Bronchial epithelial cell (primary cell): Measurements from ENCODE around the gene COA5. TPM values are rescaled to one million over a fixed set of nuclear protein-coding genes. Genes with fewer than 3 reads are reported as not detected.

Source experiments
- DNase-seq: peaks from one replicate; pipeline ENCODE4 v3.0.0-alpha.2; 2010; ENCODE audit warnings: low read depth
- FAIRE-seq: peaks from 2 replicates; lab custom pipeline; 2011; peaks lifted over from hg19 to GRCh38; lab: Jason Lieb, UNC
- H3K27me3 ChIP-seq: 2 replicates; pipeline ENCODE4 v1.5.1; 2011; ENCODE audit warnings: low read length; ENCODE audit not compliant: control insufficient read depth, insufficient read depth
- H3K36me3 ChIP-seq: 2 replicates; pipeline ENCODE4 v1.5.1; 2011; ENCODE audit warnings: low read length; ENCODE audit not compliant: control insufficient read depth, insufficient read depth
- H3K4me3 ChIP-seq: 2 replicates; pipeline ENCODE4 v1.5.1; 2011; ENCODE audit warnings: mild to moderate bottlenecking, low read depth, low read length, control low read depth
- total RNA-seq: library from RNA; depleted of rRNA; stranded (reverse); fragments of >200 nt; gene quantifications from 2 replicates; pipeline ENCODE4 v1.2.1, GENCODE V29; 2014
- TF ChIP-seq, protein P1 (sequence below): IDR thresholded peaks from 2 replicates; pipeline ENCODE4 v1.5.1; 2011; ENCODE audit warnings: mild to moderate bottlenecking, moderate library complexity, low read length, control low read depth, inconsistent platforms; ENCODE audit not compliant: insufficient read depth, severe bottlenecking

COA5 gene
- total RNA-seq, 1 donor from 2014 or later: 12.9 TPM

DNA sequence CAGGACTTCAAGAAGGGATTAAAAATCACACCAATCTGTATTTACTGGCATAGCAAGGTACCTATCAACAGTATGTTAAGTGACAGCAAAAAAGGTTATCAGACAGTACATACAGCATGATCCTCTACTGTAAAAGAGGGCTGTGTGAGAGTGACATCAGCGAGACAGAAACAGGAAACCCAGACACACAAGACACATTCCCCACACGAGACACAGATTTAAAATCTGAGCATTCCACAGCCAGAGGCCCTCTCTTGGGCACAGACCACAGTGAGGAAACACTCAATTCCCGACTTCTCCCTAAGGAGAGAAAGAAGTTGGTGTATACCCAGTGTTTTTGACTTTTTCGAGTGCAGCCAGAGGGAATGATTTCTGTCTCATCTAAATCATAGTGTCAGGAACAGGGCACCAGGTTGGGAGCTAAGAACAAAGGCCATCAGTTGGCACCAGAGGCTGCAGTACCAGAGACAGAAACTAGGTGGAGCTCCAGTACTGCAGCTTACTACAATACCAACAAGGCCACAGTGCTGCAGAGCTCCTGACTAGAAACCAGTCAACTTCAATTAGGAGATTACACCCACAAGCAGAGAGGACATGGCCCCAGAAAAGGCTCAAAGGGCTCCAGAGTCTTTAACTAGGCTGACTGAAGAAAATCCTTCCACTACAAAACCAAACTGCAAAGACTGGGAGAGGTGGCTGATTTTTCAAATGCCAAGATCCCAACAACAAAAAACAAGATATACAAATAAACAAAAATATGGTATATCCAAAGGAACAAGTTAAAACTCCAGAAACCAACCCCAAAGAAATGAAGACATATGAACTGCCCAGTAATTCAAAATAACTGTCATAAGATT lies 41.1 kb upstream of the COA5 start:
- FAIRE-seq (no peak), DNase-seq (peak; percentile 73)
- no peak overlapping the region for H3K4me3 ChIP-seq
- TF ChIP-seq, protein P1, sequence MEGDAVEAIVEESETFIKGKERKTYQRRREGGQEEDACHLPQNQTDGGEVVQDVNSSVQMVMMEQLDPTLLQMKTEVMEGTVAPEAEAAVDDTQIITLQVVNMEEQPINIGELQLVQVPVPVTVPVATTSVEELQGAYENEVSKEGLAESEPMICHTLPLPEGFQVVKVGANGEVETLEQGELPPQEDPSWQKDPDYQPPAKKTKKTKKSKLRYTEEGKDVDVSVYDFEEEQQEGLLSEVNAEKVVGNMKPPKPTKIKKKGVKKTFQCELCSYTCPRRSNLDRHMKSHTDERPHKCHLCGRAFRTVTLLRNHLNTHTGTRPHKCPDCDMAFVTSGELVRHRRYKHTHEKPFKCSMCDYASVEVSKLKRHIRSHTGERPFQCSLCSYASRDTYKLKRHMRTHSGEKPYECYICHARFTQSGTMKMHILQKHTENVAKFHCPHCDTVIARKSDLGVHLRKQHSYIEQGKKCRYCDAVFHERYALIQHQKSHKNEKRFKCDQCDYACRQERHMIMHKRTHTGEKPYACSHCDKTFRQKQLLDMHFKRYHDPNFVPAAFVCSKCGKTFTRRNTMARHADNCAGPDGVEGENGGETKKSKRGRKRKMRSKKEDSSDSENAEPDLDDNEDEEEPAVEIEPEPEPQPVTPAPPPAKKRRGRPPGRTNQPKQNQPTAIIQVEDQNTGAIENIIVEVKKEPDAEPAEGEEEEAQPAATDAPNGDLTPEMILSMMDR: peak; percentile 99
- no peaks in the 10 kb centered on the region for H3K27me3 ChIP-seq
- no peaks in the 10 kb centered on the region for H3K36me3 ChIP-seq

GRCh38 chr2:98648451-98648850 lies 40.1 kb upstream of the COA5 start:
- TF ChIP-seq, protein P1: no peak
- Histone ChIP-seq H3K27me3 (no peaks in the 10 kb centered on the region), H3K36me3 (no peaks in the 10 kb centered on the region), H3K4me3 (no peak overlapping the region)
- FAIRE-seq (no peak), DNase-seq (no peak)

GRCh38 chr2:98647636-98648035 lies 39.3 kb upstream of the COA5 start:
- H3K27me3 ChIP-seq: no peaks in the 10 kb centered on the region
- no peak overlapping the region for H3K4me3 ChIP-seq
- no peak for FAIRE-seq
- no peaks in the 10 kb centered on the region for H3K36me3 ChIP-seq
- TF ChIP-seq, protein P1: no peak
- peak; percentile 67 for DNase-seq

DNA sequence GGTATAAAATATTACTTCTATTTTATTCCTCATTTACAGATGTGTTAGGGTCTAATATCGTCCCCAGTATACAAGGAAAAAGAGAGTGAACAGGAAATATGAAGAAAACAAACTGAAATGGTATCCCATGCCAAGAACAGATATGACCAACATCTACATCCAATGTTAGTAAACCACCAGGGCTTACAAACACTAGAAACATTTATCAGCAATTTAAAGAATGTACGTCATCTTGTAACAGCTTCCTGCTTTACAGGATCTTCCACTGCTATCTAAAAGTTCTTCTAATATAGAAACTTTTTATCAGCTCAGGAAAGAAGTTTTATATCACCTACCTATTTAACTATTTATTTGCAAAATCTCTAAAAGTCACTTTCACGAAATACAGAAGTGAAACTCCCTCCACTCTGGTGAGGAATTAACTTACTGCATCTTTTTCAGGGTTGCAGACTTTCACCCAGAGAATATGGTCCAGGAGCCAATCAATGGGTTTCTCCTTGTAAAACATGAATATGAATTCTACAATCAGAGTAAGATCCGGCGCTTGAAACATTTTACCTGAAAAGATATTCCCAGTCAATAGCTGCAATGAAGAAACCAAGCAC lies 35.3 kb upstream of the COA5 start:
- H3K4me3 ChIP-seq: no peak overlapping the region
- TF ChIP-seq, protein P1: no peak
- H3K36me3 ChIP-seq: no peaks in the 10 kb centered on the region
- no peaks in the 10 kb centered on the region for H3K27me3 ChIP-seq
- DNase-seq: no peak
- no peak for FAIRE-seq

DNA sequence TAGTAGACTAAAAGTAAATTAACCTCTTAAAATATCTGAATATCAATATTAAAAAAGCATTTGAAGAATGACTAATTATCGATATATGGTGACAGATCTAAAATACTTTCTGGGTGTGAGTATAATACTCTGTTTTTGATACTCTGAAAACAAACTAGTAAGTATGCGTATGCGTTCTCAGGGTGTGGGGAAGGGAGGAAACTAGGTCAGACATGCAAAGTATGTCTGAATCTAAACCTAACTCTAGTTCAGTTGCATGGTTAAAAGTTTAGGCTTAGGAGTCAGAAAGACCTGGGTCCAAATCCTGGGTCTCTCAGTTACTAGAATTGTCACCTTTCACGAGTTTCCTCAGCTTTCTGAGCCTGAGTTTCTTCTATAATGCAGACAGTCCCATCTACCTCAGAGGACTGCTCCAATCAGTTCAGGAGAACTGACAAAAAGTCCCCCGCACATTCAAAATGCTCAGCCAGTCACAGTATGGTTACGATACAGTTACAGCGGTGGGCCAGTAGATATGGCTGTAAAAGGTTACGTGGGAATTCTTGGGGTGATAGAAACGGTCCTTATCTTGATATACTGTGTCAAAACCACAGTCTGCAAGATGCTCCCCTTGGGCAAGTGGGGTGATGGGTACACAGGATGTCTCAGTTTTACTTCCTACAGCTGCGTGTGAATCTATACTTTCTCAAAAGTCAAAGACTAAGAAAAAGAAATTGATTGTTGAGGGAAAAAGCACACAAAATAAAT lies 29.3 kb upstream of the COA5 start:
- TF ChIP-seq, protein P1: no peak
- H3K4me3 ChIP-seq: no peak overlapping the region
- DNase-seq (no peak), FAIRE-seq (no peak)
- no peaks in the 10 kb centered on the region for H3K36me3 ChIP-seq
- no peaks in the 10 kb centered on the region for H3K27me3 ChIP-seq
